Activated naive CD8-positive, alpha-beta T cell treated with anti-CD3 and anti-CD28 coated beads, Interleukin-2, amount 10 ng/mL, durations not matched to agents 7 days and 5 days (primary cell): ENCODE results near the gene BTNL2. TPM values are rescaled to one million over a fixed set of nuclear protein-coding genes. Genes with fewer than 3 reads are reported as not detected.
A peak's percentile ranks its signal among the peaks of the same experiment; 100 is the strongest.
"Not testable (repeated sequence)": the region's sequence is repeated elsewhere in the genome, so short reads cannot be mapped to it uniquely, and the experiment has no call there.

Experiments used
- ATAC-seq: fragments of 150-1000 bp; cut with Tn5 transposase; one replicate; pipeline ENCODE4 v1.10.0; 2021; ENCODE audit warnings: low read depth, moderate library complexity
- POLR2A ChIA-PET: fragments of 350-600 bp; sonication (Branson Sonifier 250); formaldehyde crosslinking; loops from one replicate; lab custom pipeline; 2021; ENCODE audit warnings: antibody characterized with exemption; lab: Charles Lee
- DNase-seq: peaks from one replicate; pipeline ENCODE4 v3.0.0; 2021
- H3K27ac Mint-ChIP-seq: one replicate; pipeline ENCODE4 v1.8.0; 2022; ENCODE audit warnings: mild to moderate bottlenecking, mixed read lengths
- H3K27me3 Mint-ChIP-seq: one replicate; pipeline ENCODE4 v1.8.0; 2022; ENCODE audit warnings: mild to moderate bottlenecking, moderate library complexity, mixed read lengths
- H3K36me3 Mint-ChIP-seq: one replicate; pipeline ENCODE4 v1.8.0; 2021; ENCODE audit warnings: mild to moderate bottlenecking, mixed read lengths
- H3K4me1 Mint-ChIP-seq: one replicate; pipeline ENCODE4 v1.8.0; 2021; ENCODE audit warnings: mixed read lengths
- H3K4me3 Mint-ChIP-seq: one replicate; pipeline ENCODE4 v1.8.0; 2022; ENCODE audit warnings: mild to moderate bottlenecking, moderate library complexity, mixed read lengths
- H3K9me3 Mint-ChIP-seq: one replicate; pipeline ENCODE4 v1.8.0; 2021; ENCODE audit warnings: mixed read lengths
- total RNA-seq, 2 experiments: library from RNA; stranded (reverse); gene quantifications; one replicate each; pipeline ENCODE4 v1.2.3, GENCODE V29; 2021

Gene BTNL2, protein sequence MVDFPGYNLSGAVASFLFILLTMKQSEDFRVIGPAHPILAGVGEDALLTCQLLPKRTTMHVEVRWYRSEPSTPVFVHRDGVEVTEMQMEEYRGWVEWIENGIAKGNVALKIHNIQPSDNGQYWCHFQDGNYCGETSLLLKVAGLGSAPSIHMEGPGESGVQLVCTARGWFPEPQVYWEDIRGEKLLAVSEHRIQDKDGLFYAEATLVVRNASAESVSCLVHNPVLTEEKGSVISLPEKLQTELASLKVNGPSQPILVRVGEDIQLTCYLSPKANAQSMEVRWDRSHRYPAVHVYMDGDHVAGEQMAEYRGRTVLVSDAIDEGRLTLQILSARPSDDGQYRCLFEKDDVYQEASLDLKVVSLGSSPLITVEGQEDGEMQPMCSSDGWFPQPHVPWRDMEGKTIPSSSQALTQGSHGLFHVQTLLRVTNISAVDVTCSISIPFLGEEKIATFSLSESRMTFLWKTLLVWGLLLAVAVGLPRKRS
- not detected for total RNA-seq

DNA sequence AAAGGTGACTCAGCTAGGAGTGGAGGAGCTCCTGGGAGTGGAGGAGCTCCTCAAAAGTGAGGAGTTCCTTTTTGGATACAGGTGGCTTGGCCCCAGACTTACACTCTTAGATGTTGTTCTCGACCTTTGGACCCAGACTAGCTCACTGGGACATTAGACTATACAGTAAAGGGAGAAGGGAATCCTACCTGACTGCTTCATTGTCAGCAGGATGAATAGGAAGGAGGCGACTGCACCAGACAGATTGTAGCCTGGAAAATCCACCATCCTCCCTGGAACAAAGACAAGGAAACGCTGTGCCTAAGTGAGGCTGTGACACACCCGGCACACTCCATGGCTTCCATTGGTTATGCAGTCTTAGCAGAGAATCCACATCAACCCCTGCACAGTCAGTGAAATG lies at the start of gene BTNL2:
TSS of gene BTNL2 (minus strand) at position 325 of the 400 bp plus-strand sequence. CDS start at position 267, 58 bp downstream.
- Mint-ChIP-seq H3K27me3 (peaks cover 50% of the 10 kb centered on the region), H3K36me3 (no peaks in the 10 kb centered on the region), H3K4me1 (no peaks in the 10 kb centered on the region), H3K9me3 (no peaks in the 10 kb centered on the region), H3K27ac (no peak within 1 kb of the TSS), H3K4me3 (no peak within 1 kb of the TSS)
- POLR2A ChIA-PET = no interaction called here
- ATAC-seq (no peak), DNase-seq (no peak)

DNA sequence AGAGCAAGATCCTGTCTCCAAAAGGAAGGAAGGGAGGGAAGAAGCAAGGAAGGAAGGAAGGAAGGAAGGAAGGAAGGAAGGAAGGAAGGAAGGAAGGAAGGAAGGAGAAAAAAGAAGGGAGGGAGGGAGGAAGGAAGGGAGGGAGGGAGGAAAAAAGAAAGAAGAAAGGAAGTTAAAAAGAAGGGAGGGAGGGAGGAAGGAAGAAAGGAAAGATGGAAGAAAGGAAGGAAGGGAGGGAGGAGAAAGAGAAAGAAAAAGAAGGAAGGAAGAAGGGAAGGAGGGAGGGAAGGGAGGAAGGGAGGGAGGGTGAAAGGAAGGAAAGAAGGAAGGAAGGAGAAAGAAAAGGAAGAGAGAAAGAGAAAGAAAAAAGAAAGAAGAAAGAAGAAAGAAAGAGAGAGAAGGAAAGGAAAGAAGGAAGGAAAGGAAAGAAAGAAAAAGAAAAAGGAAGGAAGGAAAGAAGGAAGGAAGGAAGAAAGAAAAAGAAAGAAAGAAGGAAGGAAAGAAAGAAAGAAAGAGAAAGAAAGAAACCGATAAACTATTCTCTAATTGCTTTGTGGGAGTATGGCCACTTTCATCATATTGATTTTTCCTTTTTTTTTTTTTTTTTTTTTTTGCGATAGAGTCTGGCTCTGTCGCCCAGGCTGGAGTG lies 42.2 kb upstream of the BTNL2 start:
- Mint-ChIP-seq H3K4me1 (no peaks in the 10 kb centered on the region), H3K27ac (no peak overlapping the region), H3K4me3 (no peak overlapping the region), H3K9me3 (peaks cover 7% of the 10 kb centered on the region), H3K36me3 (peaks cover 2% of the 10 kb centered on the region), H3K27me3 (peaks cover 45% of the 10 kb centered on the region)
- POLR2A ChIA-PET = no interaction called here
- no peak for ATAC-seq
- DNase-seq = no peak

DNA sequence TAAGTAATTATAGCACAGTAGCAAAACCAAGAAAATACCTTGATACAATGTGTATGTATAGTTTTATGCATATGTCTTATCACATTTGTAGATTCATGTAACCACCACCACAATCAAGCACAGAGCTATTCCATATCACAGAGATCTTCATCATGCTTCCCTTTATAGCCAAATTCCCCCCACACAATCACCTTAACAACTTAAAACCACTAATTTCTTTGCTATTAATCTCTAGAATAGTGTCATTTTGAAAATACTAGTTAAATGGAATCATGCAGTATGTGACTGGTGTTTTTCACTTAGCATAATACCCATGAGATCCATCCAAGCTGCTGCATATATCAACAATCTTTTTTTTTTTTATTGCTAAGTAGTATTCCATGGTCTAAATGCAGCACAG lies 41.0 kb upstream of the BTNL2 start:
- Mint-ChIP-seq H3K4me3 (no peak overlapping the region), H3K36me3 (peaks cover 2% of the 10 kb centered on the region)

DNA sequence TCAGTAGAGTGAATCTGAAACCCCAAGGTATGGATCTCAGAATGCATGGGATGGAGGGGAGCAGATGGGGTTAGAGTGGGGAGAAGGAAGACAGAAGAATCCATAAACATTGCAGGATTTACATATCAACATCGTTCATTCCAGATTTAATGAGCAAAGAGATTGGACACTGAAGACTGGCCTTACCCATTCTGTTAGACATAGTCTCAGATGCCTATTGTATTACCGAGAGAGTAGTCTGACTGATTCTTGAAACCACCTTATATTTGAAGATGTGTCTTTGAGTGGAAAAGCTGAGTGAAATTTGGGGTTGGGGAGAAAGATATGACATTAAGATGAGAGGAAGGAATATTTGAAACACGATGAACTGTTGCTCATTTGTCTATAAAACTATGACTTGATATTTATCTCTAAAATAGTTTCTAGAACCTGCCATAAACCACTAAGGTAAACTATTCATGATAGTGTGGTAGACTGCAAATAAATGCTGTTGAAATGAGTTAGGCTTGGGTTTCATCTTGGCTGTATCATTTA lies 38.4 kb upstream of the BTNL2 start:
- Mint-ChIP-seq H3K4me3 (no peak overlapping the region), H3K4me1 (peaks cover 8% of the 10 kb centered on the region), H3K27me3 (peaks cover 46% of the 10 kb centered on the region), H3K36me3 (peaks cover 1% of the 10 kb centered on the region), H3K27ac (no peak overlapping the region), H3K9me3 (peaks cover 2% of the 10 kb centered on the region)
- POLR2A ChIA-PET = no interaction called here
- no peak for DNase-seq
- no peak for ATAC-seq

More for the DNA sequence above, 41.0 kb upstream of the BTNL2 start:
- H3K9me3 Mint-ChIP-seq = peaks cover 4% of the 10 kb centered on the region
- H3K27me3 Mint-ChIP-seq = peaks cover 49% of the 10 kb centered on the region
- POLR2A ChIA-PET = no interaction called here
- no peaks in the 10 kb centered on the region for H3K4me1 Mint-ChIP-seq
- DNase-seq (no peak), ATAC-seq (no peak)
- no peak overlapping the region for H3K27ac Mint-ChIP-seq

DNA sequence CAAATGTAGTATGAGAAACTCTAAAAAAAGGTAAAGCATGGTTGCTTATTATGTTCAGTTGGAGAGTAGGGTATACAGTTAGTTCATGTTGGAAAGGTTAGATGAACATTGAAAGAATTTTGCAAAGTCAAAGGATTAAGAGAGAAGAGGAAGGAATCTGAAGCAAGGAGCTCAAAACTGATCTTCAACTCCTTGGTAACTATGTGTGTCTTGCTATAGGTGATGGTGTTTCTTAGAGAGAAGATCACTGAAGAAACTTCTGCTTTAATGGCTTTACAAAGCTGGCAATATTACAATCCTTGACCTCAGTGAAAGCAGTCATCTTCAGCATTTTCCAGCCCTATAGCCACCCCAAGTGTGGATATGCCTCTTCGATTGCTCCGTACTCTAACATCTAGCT lies 37.5 kb upstream of the BTNL2 start:
- ATAC-seq (no peak), DNase-seq (no peak)
- peaks cover 40% of the 10 kb centered on the region for H3K27me3 Mint-ChIP-seq
- H3K9me3 Mint-ChIP-seq = no peaks in the 10 kb centered on the region
- no peak overlapping the region for H3K4me3 Mint-ChIP-seq
- H3K4me1 Mint-ChIP-seq = peaks cover 15% of the 10 kb centered on the region
- no peak overlapping the region for H3K27ac Mint-ChIP-seq
- POLR2A ChIA-PET = no interaction called here
- H3K36me3 Mint-ChIP-seq = peaks cover 1% of the 10 kb centered on the region

DNA sequence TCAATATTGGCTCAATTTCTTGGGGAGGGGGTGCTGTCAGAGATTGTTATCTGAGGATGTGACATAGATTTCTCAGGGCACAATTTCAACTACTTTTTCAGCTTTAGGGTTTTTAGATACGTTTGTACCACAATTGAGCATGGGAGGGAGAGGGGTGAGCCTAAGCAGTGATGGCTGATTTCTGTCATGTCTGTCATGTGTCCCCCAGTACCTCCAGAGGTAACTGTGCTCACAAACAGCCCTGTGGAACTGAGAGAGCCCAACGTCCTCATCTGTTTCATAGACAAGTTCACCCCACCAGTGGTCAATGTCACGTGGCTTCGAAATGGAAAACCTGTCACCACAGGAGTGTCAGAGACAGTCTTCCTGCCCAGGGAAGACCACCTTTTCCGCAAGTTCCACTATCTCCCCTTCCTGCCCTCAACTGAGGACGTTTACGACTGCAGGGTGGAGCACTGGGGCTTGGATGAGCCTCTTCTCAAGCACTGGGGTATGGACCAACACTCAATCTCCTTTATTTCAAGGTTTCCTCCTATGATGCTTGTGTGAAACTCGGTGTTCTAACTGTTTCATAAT lies 36.1 kb upstream of the BTNL2 start:
- Mint-ChIP-seq H3K27ac (no peak overlapping the region), H3K9me3 (peaks cover 4% of the 10 kb centered on the region), H3K4me1 (peaks cover 19% of the 10 kb centered on the region), H3K27me3 (peaks cover 42% of the 10 kb centered on the region), H3K4me3 (no peak overlapping the region), H3K36me3 (peaks cover 1% of the 10 kb centered on the region)
- DNase-seq (no peak), ATAC-seq (no peak)
- POLR2A ChIA-PET = no interaction called here

DNA sequence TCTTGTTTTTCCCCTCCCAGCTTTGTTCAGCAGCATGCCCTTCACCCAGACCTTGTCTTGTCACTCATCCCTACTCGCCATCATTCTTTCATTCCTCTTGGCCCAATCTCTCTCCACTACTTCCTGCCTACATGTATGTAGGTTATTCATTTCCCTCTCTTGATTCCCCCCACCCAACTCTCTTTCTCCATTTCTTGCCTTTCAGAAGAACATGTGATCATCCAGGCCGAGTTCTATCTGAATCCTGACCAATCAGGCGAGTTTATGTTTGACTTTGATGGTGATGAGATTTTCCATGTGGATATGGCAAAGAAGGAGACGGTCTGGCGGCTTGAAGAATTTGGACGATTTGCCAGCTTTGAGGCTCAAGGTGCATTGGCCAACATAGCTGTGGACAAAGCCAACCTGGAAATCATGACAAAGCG lies 35.3 kb upstream of the BTNL2 start:
- H3K9me3 Mint-ChIP-seq = peaks cover 4% of the 10 kb centered on the region
- ATAC-seq = no peak
- peaks cover 39% of the 10 kb centered on the region for H3K27me3 Mint-ChIP-seq
- H3K4me1 Mint-ChIP-seq = peaks cover 19% of the 10 kb centered on the region
- no peak overlapping the region for H3K4me3 Mint-ChIP-seq
- no peak overlapping the region for H3K27ac Mint-ChIP-seq
- H3K36me3 Mint-ChIP-seq = peaks cover 1% of the 10 kb centered on the region
- POLR2A ChIA-PET = no interaction called here
- no peak for DNase-seq

DNA sequence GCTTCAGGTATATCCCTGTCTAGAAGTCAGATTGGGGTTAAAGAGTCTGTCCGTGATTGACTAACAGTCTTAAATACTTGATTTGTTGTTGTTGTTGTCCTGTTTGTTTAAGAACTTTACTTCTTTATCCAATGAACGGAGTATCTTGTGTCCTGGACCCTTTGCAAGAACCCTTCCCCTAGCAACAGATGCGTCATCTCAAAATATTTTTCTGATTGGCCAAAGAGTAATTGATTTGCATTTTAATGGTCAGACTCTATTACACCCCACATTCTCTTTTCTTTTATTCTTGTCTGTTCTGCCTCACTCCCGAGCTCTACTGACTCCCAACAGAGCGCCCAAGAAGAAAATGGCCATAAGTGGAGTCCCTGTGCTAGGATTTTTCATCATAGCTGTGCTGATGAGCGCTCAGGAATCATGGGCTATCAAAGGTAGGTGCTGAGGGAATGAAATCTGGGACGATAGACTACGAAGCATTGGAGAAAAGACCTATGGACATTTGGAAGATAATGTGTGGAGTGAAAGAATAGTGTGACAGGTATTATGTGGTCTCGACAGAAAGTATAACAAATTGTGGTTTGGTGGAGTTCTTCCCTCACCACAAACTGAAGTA lies 32.7 kb upstream of the BTNL2 start, which contains the start of gene HLA-DRA:
TSS of gene HLA-DRA (plus strand) at position 286 of the 613 bp plus-strand sequence. CDS start at position 350, 64 bp downstream.
- Mint-ChIP-seq H3K27ac (peak within 1 kb of the TSS; percentile 66), H3K27me3 (peaks cover 29% of the 10 kb centered on the region)

DNA sequence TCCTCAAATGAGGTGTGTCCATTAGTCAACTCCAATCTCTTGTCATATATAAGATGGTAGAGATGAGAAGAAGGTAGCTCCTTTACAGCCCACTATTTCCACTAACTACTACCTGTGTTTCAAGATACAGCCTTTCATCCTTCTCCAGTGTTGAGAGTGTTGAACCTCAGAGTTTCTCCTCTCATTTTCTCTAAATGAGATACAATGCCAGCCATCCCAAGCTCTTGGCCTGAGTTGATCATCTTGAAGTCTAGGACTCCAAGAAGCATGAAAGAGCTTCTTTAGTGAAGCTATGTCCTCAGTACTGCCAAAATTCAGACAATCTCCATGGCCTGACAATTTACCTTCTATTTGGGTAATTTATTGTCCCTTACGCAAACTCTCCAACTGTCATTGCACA lies 32.2 kb upstream of the BTNL2 start:
- Mint-ChIP-seq H3K27me3 (peaks cover 29% of the 10 kb centered on the region), H3K36me3 (peaks cover 1% of the 10 kb centered on the region), H3K4me1 (peaks cover 19% of the 10 kb centered on the region), H3K9me3 (peaks cover 4% of the 10 kb centered on the region), H3K4me3 (no peak overlapping the region), H3K27ac (no peak overlapping the region)
- DNase-seq (no peak), ATAC-seq (no peak)
- POLR2A ChIA-PET = no interaction called here

More for the DNA sequence above, 32.7 kb upstream of the BTNL2 start, which contains the start of gene HLA-DRA:
- peaks cover 1% of the 10 kb centered on the region for H3K36me3 Mint-ChIP-seq
- no peak for DNase-seq
- ATAC-seq = peak; percentile 76
- POLR2A ChIA-PET = no interaction called here
- H3K9me3 Mint-ChIP-seq = peaks cover 4% of the 10 kb centered on the region
- H3K4me1 Mint-ChIP-seq = peaks cover 19% of the 10 kb centered on the region
- peak within 1 kb of the TSS; percentile 78 for H3K4me3 Mint-ChIP-seq

DNA sequence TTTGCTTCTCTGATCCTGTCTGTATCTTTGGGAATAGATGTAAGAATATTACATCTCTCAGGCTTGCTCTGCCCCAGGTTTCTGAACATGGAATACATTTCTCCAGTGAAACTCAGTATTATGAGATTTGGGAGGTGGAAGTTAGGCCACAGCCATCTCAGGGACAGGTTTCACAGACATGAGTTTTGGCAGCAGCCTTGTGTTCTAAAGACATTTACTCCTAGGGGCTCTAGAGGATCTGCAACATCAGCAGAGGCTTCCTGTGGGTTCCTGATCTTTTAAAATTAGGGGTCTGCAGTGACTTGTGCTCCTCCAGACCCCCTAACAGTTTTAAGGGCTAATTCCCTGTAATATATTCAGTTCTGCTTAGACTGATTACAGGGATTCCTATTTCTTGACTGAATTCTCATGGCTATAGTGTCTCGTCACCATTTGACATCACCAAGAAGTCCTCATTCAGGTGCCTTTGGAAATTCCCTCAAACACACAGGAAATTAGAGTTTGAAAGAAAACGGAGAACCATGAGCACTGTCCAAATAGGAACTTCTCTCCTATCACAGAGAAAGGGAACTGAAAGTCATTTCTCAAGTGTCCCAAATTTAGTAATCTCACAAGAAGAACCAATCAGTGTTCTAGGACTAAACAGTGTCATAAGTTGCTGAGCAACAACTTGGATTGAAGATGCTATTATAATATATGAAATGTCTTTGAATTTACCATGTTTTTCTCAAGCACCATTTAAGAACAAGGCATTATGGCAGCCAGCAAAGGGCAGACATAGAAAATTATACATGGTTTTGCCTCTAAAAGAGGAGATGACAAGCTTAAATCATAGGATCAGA lies 30.2 kb upstream of the BTNL2 start:
- no peak for ATAC-seq
- POLR2A ChIA-PET = no interaction called here
- DNase-seq = no peak
- Mint-ChIP-seq H3K36me3 (peaks cover 1% of the 10 kb centered on the region), H3K27ac (no peak overlapping the region), H3K9me3 (peaks cover 4% of the 10 kb centered on the region), H3K27me3 (peaks cover 35% of the 10 kb centered on the region), H3K4me1 (peaks cover 18% of the 10 kb centered on the region), H3K4me3 (no peak overlapping the region)

DNA sequence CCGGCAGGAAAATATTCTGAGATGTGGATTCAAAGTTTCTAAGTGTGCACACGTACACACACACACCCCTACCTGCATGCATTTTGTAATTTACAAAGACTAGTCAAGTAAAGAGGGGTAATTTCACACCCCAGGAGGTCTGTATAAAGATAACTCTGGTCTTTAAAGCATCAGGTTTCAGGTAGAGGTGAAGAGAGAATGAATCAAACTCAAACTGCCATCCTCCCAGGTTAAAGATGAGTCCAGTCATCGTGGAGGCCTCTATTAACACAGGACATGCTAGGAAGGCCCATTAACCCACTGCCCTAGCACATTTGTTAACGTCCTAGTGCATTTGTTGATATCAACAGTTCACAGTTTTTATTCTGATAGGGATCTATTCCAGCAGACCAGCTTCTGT lies 29.2 kb upstream of the BTNL2 start:
- DNase-seq (no peak), ATAC-seq (no peak)
- Mint-ChIP-seq H3K4me3 (no peak overlapping the region), H3K4me1 (peaks cover 14% of the 10 kb centered on the region), H3K27me3 (peaks cover 27% of the 10 kb centered on the region), H3K9me3 (peaks cover 4% of the 10 kb centered on the region), H3K36me3 (no peaks in the 10 kb centered on the region), H3K27ac (no peak overlapping the region)
- POLR2A ChIA-PET = no interaction called here

DNA sequence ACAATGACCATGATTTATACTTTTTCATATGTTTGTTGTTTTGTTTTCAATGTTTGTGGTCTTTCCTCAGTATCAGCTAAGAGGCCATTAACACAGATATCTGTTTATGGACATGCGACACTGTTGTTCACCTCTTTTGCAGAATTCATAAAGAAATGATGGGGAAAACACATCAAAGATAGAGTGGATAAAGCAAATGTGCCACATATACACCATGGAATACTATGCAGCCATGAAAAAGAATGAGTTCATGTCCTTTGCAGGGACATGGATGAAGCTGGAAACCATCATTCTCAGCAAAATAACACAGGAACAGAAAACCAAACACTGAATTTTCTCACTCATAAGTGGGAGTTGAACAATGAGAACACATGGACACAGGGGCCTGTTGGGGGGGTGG lies 27.0 kb upstream of the BTNL2 start:
- H3K9me3 Mint-ChIP-seq, ATAC-seq, DNase-seq, H3K4me1 Mint-ChIP-seq, H3K27ac Mint-ChIP-seq, H3K4me3 Mint-ChIP-seq, POLR2A ChIA-PET, H3K36me3 Mint-ChIP-seq: not testable (repeated sequence)
- H3K27me3 Mint-ChIP-seq = peaks cover 15% of the 10 kb centered on the region
